Measurements from ENCODE around the gene LIMS2.

GRCh38 chr2:127639111-127639474 is 36.2 kb downstream of the LIMS2 start:
- no peak for TF ChIP-seq POLR2A (IDR thresholded peaks at IDR 0.05; ENCODE audit: low read length)
- no peak for TF ChIP-seq GATA1 (IDR thresholded peaks at IDR 0.05; ENCODE audit: low read depth, low read length)

All from erythroblast (primary cell).